GM12864 (cell line): Measurements from ENCODE around the gene KRT71.

ENCODE experiments used
- DNase-seq: peaks from one replicate; pipeline ENCODE4 v3.0.0-alpha.2; 2011; ENCODE audit warnings: low read depth
- H3K4me3 ChIP-seq: 2 replicates; pipeline ENCODE4 v1.5.1; 2011; ENCODE audit warnings: mild to moderate bottlenecking, low read depth, low read length, control low read depth
- TF ChIP-seq, protein P1 (sequence below): IDR thresholded peaks from 2 replicates; pipeline ENCODE4 v1.5.1; 2011; ENCODE audit warnings: low read depth, mild to moderate bottlenecking, moderate library complexity, low read length, control low read depth, inconsistent platforms; ENCODE audit errors: missing control alignments

KRT71 gene

DNA sequence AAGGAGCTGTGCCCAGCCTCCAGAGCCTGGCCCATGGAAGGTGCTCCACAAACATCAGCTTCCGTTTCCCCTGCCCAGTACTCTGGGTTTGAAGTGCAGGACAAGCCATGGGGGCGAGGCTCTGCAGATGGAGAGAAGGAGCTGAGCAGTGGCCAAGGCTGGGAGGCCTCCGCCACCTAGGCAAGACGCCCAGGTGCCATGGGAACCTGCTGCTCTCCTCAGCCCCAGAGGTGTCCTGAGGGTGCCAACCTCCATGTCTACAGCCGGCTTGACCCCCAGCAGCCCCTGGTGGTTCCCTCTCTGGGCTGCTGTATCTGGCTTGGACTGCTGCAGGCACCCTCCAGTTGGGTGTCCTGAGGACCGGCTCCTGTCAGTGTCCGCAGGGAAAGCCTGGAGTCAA is 12.4 kb downstream of the KRT71 start:
- DNase-seq: no peak
- TF ChIP-seq, protein P1, sequence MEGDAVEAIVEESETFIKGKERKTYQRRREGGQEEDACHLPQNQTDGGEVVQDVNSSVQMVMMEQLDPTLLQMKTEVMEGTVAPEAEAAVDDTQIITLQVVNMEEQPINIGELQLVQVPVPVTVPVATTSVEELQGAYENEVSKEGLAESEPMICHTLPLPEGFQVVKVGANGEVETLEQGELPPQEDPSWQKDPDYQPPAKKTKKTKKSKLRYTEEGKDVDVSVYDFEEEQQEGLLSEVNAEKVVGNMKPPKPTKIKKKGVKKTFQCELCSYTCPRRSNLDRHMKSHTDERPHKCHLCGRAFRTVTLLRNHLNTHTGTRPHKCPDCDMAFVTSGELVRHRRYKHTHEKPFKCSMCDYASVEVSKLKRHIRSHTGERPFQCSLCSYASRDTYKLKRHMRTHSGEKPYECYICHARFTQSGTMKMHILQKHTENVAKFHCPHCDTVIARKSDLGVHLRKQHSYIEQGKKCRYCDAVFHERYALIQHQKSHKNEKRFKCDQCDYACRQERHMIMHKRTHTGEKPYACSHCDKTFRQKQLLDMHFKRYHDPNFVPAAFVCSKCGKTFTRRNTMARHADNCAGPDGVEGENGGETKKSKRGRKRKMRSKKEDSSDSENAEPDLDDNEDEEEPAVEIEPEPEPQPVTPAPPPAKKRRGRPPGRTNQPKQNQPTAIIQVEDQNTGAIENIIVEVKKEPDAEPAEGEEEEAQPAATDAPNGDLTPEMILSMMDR: no peak

DNA sequence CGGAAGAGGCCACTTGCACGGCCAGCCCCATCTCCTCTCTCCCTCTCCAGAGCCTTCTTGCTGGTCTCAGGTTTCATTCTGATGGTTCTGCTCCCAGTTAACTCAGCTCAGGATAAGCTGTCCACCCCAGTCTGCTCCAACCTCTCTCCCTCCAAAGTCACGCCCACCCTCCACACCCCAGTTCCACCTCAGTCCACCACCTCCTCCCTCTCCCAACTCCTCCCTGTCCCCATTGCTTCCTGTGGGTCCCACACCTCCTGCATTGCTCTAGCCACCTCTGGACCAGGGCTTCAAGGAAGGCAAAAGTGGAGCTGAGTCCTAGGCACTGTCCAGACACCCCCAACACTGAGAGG is 13.1 kb downstream of the KRT71 start:
- H3K4me3 ChIP-seq: no peak overlapping the region
- no peak for DNase-seq
- TF ChIP-seq, protein P1: no peak

More for the DNA sequence above, 12.4 kb downstream of the KRT71 start:
- H3K4me3 ChIP-seq: no peak overlapping the region

DNA sequence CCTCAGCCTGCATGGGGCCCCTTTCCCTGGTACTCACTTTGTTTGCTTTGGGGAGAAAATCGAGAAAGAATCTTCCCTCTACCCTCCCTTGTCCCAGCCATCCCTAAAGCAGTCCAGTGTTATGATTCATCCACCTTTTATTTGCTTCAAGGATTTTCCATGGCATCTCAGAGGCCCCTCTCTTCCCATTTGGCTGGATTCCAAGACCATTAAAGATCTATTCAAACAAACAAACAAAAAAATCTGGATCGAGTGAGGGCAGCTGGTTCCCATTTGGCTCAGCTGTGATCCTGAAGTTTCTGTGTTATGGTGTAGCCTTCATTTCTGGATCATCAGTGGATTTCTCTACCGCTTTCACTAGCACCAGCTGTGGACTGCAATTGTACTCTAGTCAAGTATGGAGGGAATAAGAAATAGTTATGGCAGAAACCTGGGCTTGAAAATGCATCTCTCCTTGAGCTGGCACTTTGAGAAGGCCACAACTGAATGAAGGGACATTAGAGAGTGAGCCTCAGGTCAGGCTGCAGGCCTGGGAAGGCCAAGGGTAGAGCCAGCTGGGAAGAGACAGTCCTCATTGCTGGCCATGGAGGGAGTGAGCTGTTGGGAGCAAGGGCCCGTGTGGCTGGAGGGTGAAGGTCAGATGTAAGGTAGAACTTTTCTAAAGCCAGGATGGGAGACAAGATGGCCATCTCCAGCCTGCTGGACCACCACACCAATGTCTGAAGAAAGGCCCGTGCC is 13.7 kb downstream of the KRT71 start:
- H3K4me3 ChIP-seq: no peak overlapping the region
- TF ChIP-seq, protein P1: no peak
- DNase-seq: no peak

DNA sequence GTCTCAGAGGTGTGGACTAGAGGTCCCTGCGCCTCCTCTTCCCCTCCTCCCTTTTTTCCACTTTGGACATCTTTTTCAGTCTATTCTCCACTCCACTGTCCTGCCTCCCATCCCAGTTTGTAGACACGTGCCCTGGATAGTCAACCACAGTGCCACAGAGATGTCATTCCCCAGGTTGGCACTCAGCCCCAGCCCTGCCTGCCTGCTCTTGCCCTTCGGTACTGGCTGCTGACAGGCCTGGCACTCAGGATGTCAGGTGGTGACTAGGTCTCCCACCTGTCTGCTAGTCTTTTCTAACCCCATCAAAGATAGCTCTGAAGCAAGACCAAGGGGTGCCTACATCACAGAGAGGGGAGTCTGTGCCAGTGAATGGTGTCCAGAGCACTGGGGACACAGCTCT is 15.8 kb downstream of the KRT71 start:
- H3K4me3 ChIP-seq: no peak overlapping the region
- no peak for DNase-seq
- TF ChIP-seq, protein P1: no peak

DNA sequence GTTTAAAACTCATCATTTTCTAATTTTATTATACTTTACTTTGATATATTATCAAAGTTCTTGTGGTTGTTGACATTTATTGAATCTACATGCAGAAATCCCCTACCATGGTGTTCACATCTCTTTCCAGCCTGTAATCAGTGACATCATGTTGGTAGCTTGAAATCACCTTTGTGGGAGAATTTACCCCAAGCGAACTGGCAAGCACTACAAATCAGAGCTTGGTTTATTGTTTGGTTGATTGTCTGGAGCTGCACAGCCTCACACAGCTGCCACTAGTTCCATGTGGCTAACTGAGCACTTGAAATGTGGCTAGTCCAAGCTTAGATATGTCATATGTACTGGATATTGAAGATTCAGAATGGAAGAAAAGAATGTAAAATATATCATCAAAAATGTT is 17.4 kb downstream of the KRT71 start:
- TF ChIP-seq, protein P1: no peak
- DNase-seq: no peak
- H3K4me3 ChIP-seq: no peak overlapping the region

DNA sequence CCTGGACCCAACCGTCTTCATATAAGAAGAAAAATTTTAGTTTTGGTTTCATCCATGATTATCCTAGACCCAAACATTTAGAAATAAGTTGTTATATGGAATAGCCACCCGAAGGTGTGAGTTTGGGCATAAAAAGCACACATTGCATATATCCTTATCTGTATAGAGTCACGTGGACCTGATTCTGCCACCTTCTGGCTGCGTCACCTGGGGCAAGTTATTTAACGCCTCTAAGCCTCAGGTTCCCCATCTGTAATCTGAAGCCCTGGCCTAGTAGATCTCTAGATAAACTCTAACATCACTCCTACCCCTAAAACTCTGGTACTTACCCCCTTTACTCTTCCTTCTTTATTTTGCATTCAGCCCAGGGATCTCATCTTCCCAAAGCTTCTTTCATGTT is 18.5 kb downstream of the KRT71 start:
- TF ChIP-seq, protein P1: no peak
- no peak overlapping the region for H3K4me3 ChIP-seq
- no peak for DNase-seq
